GM12878 (cell line): ENCODE measurements around the gene GRPEL2.

Source experiments
- CEBPB ChIP-seq, 2 experiments: fragments of 150-350 bp in 1 of 2; IDR thresholded peaks; 2 replicates each; pipeline ENCODE4 v1.6.1; 2012 to 2014; ENCODE audit warnings: low read depth in 2 of 2, low read length in 2 of 2, borderline replicate concordance in 1 of 2, inconsistent platforms in 1 of 2
- CTCF ChIP-seq, 3 experiments: IDR thresholded peaks in 2 of 3; conservative IDR thresholded peaks in 1 of 3; 2 replicates each; pipeline ENCODE4 v1.5.1; 2011; ENCODE audit warnings: low read depth in 3 of 3, low read length in 3 of 3, mild to moderate bottlenecking in 3 of 3, control low read depth in 2 of 3, moderate library complexity in 2 of 3, inconsistent platforms in 1 of 3, mixed read lengths in 1 of 3; ENCODE audit not compliant: control insufficient read depth in 2 of 3, insufficient read depth in 1 of 3; ENCODE audit errors: extremely low read depth in 1 of 3
- ESRRA ChIP-seq: IDR thresholded peaks from 2 replicates; pipeline ENCODE4 v1.6.1; 2012; ENCODE audit warnings: mild to moderate bottlenecking, low read length, improper control_type of control experiment
- FOXM1 ChIP-seq: IDR thresholded peaks from 2 replicates; pipeline ENCODE4 v1.6.1; 2012; ENCODE audit warnings: low read depth, mild to moderate bottlenecking, inconsistent platforms, low read length, moderate library complexity
- JUNB ChIP-seq: IDR thresholded peaks from 2 replicates; pipeline ENCODE4 v1.6.1; 2016; ENCODE audit warnings: antibody characterized with exemption, mild to moderate bottlenecking
- MEF2A ChIP-seq: IDR thresholded peaks from 2 replicates; pipeline ENCODE4 v1.6.1; 2011; ENCODE audit warnings: low read depth, mild to moderate bottlenecking, low read length, moderate library complexity; ENCODE audit not compliant: insufficient read depth
- MTA2 ChIP-seq: fragments of 450-650 bp; IDR thresholded peaks from 2 replicates; pipeline ENCODE4 v1.6.1; 2016; ENCODE audit warnings: low read depth, mild to moderate bottlenecking, moderate library complexity
- POLR2AphosphoS5 ChIP-seq: IDR thresholded peaks from 2 replicates; pipeline ENCODE4 v1.6.1; 2011; ENCODE audit warnings: mild to moderate bottlenecking, low read length, inconsistent platforms
- SKIL ChIP-seq: fragments of 450-650 bp; IDR thresholded peaks from 2 replicates; pipeline ENCODE4 v1.6.1; 2017; ENCODE audit warnings: mild to moderate bottlenecking, low read depth, inconsistent platforms; ENCODE audit not compliant: poor library complexity, severe bottlenecking
- SMC3 ChIP-seq: IDR thresholded peaks from 2 replicates; pipeline ENCODE4 v1.6.1; 2011; ENCODE audit warnings: low read length, improper control_type of control experiment, borderline replicate concordance
- SP1 ChIP-seq: IDR thresholded peaks from one replicate; pipeline ENCODE4 v1.6.1; 2011; ENCODE audit warnings: low read depth, low read length
- SPI1 ChIP-seq: IDR thresholded peaks from 2 replicates; pipeline ENCODE4 v1.6.1; 2011; ENCODE audit warnings: low read depth, mild to moderate bottlenecking, low read length, moderate library complexity, borderline replicate concordance; ENCODE audit not compliant: insufficient read depth
- ZZZ3 ChIP-seq: IDR thresholded peaks from 2 replicates; pipeline ENCODE4 v1.6.1; 2011; ENCODE audit warnings: low read depth; ENCODE audit not compliant: control insufficient read depth, insufficient read length

- TF ChIP-seq POLR2AphosphoS5 (no peak), ESRRA (no peak), MEF2A (no peak), JUNB (no peak), CTCF (IDR thresholded peaks at IDR 0.05 in 2 of 3, conservative IDR thresholded peaks at IDR 0.05 in 1 of 3; ENCODE audit: control insufficient read depth in 2 of 3, extremely low read depth in 1 of 3, insufficient read depth in 1 of 3, low read depth in 3 of 3, low read length in 3 of 3) (peak; percentile 88 to 91 (median 90)), CEBPB (IDR thresholded peaks at IDR 0.05; ENCODE audit: borderline replicate concordance in 1 of 2, low read depth in 2 of 2, low read length in 2 of 2) (no peak), SMC3 (peak; percentile 64), SKIL (no peak), SPI1 (no peak), ZZZ3 (no peak), MTA2 (no peak), SP1 (no peak), FOXM1 (no peak)
Measured at GRCh38 chr5:149371296-149371962, 26.1 kb downstream of the GRPEL2 start.
